HG03025 (cell line): ENCODE measurements around the gene LGALS3BP.

Experiments
- ATAC-seq: cut with Tn5 transposase; IDR thresholded peaks from one replicate; pipeline ENCODE4 v1.9.1; 2021; ENCODE audit warnings: mild to moderate bottlenecking, moderate library complexity; ENCODE audit not compliant: unreplicated experiment, low FRiP score

LGALS3BP gene

DNA sequence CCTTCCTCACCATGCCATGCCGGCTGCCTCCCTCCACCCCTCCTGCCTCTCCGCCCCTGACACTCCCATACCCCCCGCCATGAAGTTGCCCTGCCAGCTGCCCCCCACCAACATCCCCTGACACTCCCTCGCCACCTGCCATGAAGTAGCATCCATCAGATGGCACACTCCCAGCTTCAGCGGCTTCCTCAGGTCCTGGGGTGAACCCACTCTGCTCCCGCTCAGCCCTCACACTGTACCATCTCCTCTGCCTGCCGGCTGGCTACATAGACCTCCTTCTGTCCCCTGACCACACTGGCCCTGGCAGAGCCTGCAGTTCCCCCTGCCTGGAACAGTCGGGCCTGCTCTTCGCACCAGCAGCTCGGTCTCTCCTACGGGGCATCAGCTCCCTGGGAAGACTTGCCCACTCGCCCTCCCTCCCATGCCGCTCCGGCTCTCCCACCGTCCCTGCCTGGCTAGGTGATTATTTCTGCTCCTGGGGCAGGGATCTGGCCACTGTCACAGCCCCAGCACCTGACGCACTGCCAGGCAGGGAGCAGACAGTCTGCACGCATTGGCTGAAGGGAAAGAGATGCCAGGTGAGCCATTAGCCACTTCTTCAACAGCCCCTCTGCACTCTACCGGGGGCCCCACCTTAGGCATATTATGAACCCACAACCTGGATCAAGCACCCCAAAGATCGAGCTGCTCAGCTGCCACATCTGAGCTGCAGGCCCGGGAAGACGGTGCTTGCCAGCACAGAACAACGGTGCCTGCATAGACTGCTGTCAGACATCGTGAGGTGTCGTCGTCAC is 20.9 kb upstream of the LGALS3BP start:
- no peak for ATAC-seq

DNA sequence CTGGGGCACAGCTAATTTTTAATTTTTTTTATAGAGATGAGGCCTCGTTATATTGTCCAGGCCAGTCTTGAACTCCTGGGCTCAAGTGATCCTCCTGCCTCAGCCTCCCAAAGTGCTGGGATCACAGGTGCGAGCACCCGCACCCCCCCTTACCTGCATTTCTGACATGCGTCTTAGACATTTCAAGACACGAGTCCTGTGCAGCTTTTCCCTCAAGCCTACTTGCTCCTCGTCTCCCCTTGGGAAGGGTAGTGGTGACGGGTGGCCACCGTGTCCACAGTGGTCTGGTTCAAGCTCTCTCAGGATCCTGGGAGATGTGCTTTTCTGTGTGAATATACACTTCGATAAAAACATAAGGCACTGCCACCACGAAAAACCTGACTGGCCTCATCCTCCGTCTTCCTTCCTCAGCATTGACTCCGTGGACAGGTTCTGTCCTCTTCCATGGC is 20.2 kb upstream of the LGALS3BP start:
- no peak for ATAC-seq

DNA sequence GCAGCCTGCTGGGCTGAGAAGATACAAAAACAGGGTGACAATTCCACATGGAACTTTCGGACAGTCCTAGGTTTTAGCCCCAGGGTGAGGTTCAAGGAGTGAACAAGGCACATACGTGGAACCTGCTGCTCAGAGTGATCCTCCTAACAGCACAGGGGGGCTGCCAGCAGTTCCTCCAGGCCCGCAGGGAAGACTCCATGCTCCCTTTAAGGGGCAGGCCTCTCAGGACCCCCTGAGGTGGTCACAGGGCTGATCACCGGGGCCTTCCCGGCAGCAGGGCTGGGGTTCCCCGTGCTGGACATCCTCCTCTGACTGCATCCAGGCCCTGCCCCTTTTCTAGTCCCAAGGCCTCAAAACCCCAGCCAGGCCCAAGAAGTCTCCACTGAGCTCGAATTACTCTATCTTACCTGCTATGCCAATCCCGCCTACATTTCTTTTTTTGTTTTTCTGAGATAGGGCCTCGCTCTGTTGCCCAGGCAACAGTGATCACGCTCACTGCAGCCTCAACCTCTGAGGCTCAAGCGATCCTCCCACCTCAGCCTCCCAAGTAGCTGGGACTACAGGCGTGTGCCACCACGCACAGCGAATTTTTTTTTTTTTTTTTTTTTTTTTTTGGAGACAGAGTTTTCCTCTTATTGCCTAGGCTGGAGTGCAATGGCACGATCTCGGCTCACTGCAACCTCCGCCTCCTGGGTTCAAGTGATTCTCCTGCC is 19.5 kb upstream of the LGALS3BP start:
- ATAC-seq, result no peak

DNA sequence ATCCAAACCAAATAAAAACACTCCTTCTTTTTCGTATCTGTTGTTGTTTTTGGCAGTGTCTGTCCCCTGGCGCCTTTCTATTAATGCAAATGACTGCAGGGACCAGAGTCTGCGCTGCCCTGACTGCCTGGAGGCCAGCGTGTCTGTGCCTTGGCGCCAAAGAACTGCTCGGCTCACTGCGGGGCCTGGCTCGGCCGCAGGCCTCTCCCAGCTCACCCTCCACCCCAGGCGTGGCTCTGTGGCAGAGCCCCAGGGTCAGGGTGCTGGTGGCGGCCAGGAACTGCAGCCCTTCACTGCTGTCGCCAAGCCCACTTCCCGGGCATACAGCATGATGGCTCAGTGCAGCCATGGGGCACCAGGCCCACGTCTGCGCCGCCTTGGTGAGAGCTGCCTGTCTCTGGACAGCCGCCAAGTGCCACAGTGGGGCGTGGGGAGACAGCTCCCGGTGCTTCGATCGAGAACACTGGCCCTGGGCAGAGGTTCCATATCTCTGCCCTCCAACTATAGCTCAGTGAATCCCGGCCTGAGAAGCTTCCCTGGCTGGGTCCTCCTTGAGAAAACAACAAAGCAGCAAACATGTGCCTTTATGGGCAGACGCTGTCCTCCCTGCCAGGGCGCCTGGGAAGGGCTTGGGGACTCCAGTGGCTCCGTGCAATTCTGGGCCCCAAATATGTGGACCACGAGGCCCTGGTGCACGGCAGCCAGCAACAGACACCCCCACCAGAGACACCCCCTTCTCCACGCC is 18.8 kb upstream of the LGALS3BP start:
- ATAC-seq, result no peak

DNA sequence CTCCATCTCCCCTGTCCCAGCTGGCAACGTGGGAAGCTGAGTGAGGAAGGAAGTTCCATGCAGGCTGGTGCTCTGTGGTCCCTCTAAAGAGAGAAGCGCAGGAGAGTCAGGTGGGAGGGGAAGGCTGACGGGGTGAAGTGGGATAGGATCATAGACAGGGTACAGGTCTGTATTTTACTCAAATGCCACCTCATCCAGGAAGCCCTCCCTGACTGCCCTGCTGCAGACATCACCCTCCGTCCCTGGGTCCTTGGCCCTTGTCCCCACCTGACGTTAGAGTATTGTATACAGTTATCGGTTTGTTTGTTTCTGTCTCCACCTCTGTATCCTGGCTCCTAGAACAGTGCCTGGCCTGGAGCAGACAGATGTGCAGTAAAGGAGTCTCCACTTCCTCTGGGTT is 18.2 kb upstream of the LGALS3BP start:
- no peak for ATAC-seq

DNA sequence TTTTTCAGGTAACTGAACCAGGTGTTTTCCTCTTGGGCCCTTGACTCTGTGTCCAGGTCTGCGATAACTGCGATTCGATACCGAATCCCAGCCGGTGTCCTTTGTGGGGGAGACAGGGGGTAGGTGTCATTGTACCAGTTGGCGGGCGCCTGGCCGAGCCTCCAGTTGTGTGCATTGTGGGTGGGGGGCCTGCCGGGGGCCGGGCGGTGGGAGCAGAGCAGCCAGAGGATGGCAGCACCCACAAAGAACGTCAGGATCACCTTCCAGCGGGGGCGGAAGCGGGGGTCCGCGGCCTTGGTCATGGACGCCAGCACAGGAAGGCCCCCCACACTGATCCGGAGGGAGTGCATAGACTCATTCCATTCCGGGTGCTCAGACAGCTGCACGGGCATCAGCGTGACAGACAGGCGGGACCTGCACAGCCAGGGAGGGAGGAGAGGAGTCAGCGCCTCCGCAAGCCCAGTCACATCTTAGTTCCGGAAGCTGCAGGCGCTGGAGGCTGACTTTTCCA is 17.6 kb upstream of the LGALS3BP start:
- ATAC-seq, result no peak

DNA sequence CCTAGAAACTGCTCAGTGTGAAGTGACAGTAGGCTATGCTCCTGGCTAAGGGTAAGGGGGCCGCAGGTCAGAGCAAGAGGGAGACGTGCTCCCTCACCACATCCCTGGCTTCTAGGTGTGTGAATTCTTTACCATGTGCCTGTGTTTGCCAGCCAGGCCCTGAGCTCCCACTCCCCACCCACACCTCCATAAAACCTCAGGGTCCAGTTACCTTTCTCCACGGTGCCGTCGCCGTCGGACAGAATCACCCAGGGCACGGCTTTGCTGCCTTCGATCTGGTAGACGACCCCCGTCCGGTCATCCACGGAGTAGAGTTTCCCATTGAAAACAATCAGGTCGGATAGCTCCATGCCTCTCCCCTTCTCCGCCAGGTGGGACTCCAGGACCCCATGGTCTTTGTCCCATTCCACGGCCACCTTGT is 17.1 kb upstream of the LGALS3BP start:
- no peak for ATAC-seq

DNA sequence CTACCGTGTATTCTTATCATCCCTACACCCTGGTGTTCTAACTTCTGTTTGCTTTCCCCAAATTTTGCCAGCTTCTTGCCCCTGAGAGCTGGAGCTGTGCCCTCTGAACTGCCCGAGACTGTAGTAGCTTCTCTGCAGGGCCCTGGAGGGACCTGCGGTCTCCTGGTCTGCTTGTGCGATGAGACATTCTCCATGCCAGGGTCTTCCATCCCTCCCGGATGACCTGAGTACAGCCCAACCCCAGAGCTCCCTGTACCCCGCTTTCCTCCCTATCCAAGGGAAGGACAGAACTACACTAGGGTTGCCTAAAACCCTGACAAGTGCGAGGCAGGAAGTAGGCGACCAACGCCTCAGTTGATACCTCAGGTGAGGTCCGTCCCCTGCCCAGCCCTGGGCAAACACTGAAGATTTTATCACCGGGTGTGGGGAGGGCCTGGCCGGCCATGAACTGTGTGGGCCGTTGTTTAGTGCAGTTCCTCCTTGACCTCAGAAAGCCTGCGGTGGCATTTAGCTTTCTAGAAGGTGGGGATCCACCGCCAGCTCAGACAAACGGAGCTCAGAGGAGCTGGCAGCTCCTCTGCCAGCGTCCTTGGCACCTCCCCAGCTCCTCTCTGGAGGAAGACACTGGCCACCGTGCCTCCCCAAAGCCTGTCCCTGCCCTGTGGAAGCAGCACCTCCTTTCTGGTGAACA is 16.2 kb upstream of the LGALS3BP start:
- no peak for ATAC-seq

DNA sequence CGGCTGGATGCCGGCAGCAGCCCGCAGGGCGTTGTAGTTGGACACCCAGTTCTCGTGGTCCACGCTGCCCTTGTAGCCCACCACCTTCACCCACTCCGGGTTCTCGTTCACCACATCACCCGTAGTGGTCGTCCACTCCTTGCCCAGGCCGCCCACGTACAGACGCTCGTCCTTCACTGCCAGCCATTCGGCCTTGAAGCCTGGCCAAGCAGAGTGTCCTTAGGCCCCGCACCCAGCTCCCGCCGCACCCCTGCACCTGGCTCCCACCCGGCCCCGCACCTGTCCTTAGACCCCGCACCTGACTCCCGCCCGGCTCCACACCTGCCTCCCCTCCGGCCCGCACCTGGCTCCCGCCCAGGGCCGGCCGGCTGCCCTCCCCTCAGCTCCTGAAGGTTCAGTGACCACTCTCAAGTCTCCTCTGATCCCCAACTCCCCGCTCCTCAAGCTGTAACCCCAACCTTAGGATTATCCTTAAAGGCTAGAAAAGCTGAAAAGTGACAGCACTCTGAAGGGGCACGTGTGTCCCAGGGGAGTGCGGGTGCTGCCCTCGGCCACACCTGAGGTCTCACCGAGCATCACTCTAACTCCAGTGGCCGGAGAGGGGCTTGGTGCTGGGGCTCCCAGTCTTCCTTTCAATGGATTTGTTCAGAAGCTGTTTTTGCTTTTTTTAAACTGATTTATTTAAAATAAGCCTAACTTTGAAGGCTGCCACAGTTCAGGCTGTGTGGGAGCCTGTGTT is 15.5 kb upstream of the LGALS3BP start:
- ATAC-seq, result no peak

DNA sequence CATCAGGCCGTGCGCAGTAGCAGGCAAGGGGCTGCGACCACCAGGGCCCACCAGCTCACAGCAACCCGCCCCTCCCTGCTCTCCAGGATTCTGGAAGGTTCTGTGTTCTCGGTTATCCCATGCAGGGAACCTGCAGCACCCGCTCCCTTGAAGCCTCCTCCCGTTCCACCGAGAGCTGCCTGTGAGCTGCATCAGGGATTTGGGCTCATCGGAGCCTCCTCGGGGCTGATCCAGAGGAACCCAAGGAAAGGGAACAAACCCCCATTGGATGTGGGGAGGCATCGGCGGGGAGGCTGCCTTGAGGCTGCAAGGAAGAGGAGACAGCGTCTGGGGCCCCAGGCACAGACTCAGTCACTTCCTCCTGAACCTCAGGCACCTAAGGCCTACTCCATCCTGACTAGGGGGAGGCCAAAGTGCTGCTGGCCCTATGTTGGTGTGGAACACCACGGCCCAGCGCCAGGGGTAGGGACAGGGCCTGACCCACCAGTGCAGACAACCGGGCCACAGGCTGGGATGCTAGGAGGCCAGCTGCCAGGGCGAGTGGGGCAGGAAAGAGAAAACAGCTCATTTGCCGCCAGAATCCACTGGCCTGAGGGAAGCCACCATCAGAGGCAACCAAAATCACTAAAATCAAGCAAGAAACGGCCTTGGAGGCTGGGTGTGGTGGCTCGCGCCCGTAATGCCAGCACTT is 14.4 kb upstream of the LGALS3BP start:
- no peak for ATAC-seq

DNA sequence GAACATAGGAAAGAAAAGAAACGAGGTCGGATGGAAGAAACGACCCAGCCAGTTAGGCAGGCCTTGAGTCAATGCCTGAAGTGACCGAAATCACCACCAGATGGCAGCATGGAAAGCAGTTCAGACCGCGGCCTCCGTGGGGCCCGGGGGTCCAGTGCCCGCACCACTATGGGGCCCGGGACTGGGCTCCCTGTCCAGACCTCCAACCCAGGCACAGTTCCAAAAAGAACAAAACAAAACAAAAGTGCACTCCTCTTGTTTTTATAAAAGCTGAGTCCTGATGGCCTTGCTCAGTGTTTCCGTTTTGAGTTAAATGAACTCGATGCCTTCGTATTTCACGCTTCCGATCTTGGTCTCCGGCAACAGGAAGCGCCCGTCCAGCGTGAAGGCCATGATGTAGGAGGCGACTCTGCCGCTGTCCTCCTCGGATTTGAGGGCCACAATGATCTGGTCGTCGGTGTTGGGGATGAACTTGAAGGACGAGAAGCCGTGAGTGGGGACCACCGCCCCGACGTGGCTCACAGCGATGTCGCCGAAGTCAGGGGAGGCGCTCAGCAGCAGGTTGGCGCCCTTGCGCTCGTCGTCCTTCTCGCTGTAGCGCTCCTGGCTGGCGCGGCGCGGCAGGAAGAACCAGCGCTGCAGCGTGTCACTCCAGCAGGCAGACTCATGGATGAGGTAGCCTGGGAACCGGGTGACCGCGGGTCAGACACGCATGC is 13.7 kb upstream of the LGALS3BP start:
- no peak for ATAC-seq

DNA sequence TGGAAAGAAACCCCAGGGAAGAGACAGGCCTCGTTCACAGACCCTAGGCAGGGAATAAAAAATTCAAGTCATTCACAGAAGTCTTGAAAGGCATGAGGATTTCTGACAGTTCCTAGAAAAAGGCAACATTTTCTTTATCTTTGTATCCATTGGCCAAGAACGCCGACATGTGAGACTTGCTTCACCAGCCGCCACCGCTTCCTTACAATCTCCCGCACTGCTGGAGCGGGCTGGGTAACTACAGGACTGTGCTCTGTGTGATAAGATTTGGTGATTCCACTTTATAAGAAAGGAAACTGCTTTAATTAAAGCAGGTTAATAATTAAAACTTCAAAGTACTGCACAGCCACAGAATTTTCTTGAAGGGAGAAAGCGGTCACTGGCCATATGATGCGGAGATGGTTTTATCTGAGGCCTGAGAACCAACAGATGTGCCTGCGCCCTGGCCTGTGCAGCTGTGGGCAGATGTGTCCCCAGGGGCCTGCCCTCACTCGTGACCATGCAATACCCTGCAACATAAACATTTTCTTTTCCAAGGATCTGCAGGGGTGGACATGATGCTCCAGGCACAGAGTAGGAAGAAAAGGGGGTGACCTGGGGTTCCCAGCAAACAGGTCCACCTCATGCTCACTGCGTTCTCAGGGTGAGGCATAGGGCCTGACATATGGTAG is 13.0 kb upstream of the LGALS3BP start:
- ATAC-seq, result no peak

DNA sequence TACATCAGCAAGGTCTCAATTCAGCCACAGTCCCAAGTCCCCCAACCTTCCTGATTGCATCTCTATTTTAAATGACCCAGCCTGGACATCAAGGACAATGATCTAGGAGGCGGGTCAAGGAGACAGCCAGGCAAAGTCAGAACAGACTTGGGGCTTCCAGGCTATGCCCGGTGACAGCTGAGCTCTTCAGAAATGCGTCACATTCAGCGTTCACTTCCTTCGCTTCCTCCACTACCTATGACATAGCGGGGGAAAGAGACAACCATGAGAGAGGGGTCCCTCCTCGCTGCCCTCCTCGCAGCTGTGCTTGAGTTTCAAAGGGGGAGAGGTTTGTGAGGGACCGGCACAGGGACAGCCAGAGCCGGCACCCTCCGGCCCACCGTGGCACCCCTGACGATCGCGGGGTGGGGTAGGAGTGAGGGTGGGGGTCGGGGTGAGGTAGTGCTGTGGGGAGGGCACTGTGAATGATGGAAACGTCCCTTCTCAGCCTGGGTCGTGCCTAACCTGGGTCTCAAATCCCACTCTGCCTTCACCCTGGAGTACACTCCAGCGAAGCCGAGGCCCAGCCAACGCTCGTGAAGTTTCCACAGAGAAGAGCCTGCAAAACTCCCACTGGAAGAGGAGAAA is 12.3 kb upstream of the LGALS3BP start:
- no peak for ATAC-seq

DNA sequence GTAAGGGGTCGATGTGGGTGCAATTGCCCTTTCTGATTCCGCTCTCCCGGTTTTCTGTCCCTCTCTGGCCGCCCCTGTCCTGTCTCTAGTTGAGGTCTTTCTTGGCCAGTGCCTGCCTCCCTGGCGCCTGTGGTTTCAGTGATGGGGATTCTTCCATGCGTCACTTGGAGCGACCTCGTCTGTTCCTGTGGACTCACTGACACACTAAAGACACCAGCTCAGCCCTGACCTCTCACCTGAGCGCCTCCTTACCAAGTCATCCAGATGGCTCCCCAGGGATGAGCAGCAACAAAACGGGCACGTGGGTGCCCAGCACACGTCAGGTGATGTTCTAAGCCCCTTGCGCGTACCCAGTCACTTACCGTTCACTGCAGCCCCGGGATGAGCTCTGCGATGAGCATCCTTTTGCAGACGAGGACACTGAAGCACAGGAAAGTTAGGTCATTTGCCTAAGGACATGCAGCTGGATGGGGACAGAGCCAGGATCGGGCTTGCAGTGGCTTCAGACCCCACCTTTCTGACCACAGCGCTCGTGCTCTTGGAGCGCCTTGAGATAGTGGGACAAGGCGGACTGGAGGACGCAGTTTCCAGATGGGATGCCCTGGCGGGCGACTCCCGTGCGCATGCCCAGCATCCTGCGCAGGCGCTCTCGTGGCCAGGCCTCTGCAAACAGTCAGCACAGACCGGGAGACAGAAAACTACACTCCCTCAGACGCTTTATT is 11.5 kb upstream of the LGALS3BP start:
- ATAC-seq, result no peak

DNA sequence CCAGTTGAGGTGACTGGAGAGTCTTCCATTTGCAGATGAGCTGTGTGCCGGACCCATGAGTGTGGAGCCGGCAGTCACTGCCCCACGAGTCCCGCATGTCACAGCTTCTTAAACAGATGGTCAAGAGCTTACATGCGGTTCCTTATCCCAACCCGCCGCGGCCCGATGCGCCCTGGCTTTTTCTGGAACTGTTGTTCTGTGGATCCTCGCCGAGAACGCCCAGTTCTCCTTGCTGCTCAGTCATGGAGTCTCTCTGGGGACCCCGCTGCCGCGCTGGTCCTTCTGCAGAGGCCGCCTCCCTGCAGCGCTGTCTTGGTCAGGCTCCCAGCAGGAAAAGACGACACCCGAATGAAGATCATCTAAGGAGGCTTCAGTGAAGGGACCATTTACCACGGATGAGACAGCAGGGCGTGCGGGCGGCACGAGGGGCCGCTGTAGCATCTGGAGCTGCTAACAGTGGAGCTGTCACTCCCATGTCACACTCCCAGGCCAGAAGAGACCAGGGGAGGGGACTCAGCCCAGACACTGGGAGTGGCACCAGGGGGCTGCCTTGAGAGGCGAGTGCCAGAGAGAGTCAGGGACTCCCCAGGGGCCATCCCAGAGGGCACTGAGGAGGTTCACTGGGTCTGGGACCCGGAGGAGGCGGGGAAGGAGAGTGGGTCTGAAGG is 10.8 kb upstream of the LGALS3BP start:
- no peak for ATAC-seq

DNA sequence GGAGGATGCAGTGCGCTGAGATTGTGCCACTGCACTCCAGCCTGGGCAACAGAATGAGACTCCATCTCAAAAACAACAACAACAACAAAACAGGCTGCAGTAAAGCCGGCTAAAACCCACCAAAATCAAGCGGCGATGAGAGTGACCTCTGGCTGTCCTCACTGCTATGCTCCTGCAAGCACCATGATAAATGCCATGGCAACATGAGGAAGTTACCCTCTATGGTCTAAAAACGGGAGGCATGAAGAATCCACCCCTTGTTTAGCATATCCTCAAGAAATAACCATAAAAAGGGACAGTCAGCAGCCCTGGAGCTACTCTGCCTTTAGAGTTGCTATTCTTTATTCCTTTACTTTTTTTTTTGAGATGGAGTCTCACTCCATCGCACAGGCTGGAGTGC is 8.4 kb upstream of the LGALS3BP start:
- ATAC-seq, result no peak
